Upper lobe of right lung (tissue), 1 donor: ENCODE data around the gene NR2F6. TPM values are rescaled to one million over a fixed set of nuclear protein-coding genes. Genes with fewer than 3 reads are reported as not detected.
A peak's percentile ranks its signal among the peaks of the same experiment; 100 is the strongest.

Experiments
- ATAC-seq: fragments of 200-7000 bp; cut with Tn5 transposase; one replicate; pipeline ENCODE4 v1.9.1; 2020; ENCODE audit warnings: mild to moderate bottlenecking, moderate library complexity
- DNase-seq: peaks from one replicate; pipeline ENCODE4 v3.0.0-alpha.2; 2020
- H3K27ac ChIP-seq: fragments of 200-600 bp; one replicate; pipeline ENCODE4 v1.8.0; 2022
- H3K27me3 ChIP-seq: fragments of 200-600 bp; one replicate; pipeline ENCODE4 v1.8.0; 2022; ENCODE audit warnings: mild to moderate bottlenecking
- H3K36me3 ChIP-seq: fragments of 200-600 bp; one replicate; pipeline ENCODE4 v1.8.0; 2022
- H3K4me1 ChIP-seq: fragments of 200-600 bp; one replicate; pipeline ENCODE4 v1.8.0; 2022
- H3K4me3 ChIP-seq: fragments of 200-600 bp; one replicate; pipeline ENCODE4 v1.8.0; 2022; ENCODE audit warnings: mild to moderate bottlenecking
- H3K9me3 ChIP-seq: fragments of 200-600 bp; one replicate; pipeline ENCODE4 v1.8.0; 2022
- intact Hi-C: fragments of 100-400 bp; cut with DNase I; formaldehyde crosslinking; loops from one replicate; pipeline ENCODE4 v1.11.0; 2022
- total RNA-seq: library from RNA; stranded (reverse); fragmentation: NEBNext Ultra II Directional; extraction: Animal tissue kit (Norgen Biotek cat#: 25700); gene quantifications from one replicate; pipeline ENCODE4 v1.2.1, GENCODE V29; 2021
- TF ChIP-seq, protein P1 (sequence below): fragments of 200-600 bp; IDR thresholded peaks from one replicate; pipeline ENCODE4 v1.8.0; 2022; ENCODE audit warnings: antibody characterized with exemption
- donor health status: DM: no; HTN: yes; CAD: no; lungs with severe emphysema.

NR2F6 gene
- total RNA-seq, 1 donor from 2014 or later, result 41.7 TPM

DNA sequence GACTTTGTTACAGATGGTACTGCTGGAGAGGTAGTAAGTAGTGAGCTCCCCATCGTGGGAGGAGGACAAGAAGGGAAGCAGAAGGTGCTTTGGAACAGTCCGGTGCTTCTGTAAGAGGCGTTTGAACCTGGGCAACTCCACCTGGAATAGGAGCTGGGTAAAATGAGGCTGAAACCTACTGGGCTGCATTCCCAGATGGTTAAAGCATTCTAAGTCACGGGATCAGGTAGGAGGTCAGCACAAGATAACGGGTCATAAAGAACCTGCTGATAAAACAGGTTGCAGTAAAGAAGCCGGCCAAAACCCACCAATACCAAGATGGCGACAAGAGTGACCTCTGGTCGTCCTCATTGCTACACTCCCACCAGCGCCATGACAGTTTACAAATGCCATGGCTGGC, 41.0 kb upstream of the NR2F6 start:
- DNase-seq (no peak), ATAC-seq (no peak)
- Histone ChIP-seq H3K4me1 (peaks cover 11% of the 10 kb centered on the region), H3K36me3 (no peaks in the 10 kb centered on the region), H3K9me3 (no peaks in the 10 kb centered on the region), H3K27me3 (peaks cover 7% of the 10 kb centered on the region), H3K27ac (no peak overlapping the region), H3K4me3 (no peak overlapping the region)
- intact Hi-C loops, result no loop called here
- TF ChIP-seq, protein P1, sequence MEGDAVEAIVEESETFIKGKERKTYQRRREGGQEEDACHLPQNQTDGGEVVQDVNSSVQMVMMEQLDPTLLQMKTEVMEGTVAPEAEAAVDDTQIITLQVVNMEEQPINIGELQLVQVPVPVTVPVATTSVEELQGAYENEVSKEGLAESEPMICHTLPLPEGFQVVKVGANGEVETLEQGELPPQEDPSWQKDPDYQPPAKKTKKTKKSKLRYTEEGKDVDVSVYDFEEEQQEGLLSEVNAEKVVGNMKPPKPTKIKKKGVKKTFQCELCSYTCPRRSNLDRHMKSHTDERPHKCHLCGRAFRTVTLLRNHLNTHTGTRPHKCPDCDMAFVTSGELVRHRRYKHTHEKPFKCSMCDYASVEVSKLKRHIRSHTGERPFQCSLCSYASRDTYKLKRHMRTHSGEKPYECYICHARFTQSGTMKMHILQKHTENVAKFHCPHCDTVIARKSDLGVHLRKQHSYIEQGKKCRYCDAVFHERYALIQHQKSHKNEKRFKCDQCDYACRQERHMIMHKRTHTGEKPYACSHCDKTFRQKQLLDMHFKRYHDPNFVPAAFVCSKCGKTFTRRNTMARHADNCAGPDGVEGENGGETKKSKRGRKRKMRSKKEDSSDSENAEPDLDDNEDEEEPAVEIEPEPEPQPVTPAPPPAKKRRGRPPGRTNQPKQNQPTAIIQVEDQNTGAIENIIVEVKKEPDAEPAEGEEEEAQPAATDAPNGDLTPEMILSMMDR, result no peak

DNA sequence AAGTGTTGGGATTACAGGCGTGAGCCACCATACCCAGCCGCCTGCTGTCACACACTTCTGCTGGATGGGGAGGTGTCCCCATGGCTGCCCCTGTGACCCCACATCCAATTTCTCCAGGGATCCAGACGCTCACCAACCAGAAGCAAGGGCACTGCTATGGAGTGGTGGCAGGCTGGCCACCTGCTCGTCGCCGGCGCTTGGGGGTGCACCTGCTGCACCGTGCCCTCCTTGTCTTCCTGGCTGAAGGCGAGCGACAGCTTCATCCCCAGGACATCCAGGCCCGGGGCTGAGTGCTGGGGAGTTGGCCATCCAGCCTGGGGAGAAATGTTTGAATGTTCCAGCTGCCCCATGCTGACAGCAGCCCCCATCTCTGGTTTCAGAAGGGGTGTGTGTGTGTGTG, 40.5 kb upstream of the NR2F6 start:
- no peak for DNase-seq
- H3K36me3 ChIP-seq, result no peaks in the 10 kb centered on the region
- no peak overlapping the region for H3K27ac ChIP-seq
- no peaks in the 10 kb centered on the region for H3K9me3 ChIP-seq
- TF ChIP-seq, protein P1, result no peak
- H3K27me3 ChIP-seq, result peaks cover 12% of the 10 kb centered on the region
- H3K4me3 ChIP-seq, result no peak overlapping the region
- no peak for ATAC-seq
- intact Hi-C loops, result no loop called here
- H3K4me1 ChIP-seq, result peaks cover 15% of the 10 kb centered on the region

DNA sequence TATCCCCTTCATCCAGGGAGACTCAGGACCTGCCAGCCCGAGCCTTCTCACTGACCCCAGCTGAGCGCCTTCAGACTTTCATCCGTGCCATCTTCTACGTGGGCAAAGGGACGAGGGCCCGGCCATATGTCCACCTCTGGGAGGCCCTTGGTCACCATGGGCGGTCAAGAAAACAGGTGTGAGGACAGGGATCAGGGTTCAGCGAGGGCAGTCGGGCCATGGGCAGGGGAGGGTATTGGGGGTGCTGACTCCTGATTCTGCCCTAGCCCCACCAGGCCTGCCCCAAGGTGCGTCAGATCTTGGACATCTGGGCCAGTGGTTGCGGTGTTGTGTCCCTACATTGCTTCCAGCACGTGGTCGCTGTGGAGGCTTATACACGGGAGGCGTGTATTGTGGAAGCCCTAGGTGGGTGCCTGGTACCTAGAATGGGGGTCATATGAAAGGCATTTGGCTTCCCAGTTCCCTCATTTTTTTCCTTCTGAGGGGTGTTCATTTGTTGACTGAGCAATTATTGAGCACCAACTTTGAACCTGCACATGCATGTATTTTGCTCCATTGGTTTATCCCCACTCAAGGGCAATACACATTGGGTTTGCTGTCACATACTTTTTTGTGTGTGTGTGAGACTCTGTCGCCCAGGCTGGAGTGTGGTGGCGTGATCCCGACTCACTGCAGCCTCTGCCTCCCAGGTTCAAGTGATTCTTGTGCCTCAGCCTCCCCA, 39.9 kb upstream of the NR2F6 start:
- Histone ChIP-seq H3K4me3 (no peak overlapping the region), H3K27me3 (peaks cover 18% of the 10 kb centered on the region), H3K36me3 (no peaks in the 10 kb centered on the region), H3K4me1 (peaks cover 16% of the 10 kb centered on the region), H3K27ac (no peak overlapping the region), H3K9me3 (no peaks in the 10 kb centered on the region)
- DNase-seq, result no peak
- no peak for ATAC-seq
- TF ChIP-seq, protein P1, result no peak
- intact Hi-C loops, result no loop called here

DNA sequence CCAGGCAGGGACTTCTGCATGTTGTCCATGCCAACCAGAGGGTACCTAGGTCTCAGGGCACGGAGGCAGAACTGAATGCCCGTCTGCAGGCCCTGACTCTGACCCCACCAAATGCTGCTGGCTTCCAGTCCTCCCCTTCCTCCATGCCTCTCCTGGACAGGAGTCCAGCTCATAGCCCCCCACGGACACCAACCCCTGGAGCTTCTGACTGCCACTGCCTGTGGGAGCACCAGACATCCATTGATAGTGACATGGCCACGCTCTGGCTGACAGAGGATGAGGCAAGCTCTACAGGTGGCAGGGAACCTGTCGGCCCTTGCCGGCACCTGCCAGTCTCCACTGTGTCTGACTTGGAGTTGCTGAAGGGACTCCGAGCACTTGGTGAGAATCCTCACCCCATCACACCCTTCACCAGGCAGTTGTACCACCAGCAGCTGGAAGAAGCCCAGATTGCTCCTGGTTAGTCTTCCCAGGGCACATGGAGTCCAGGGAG, 37.8 kb upstream of the NR2F6 start:
- no peak overlapping the region for H3K27ac ChIP-seq
- H3K27me3 ChIP-seq, result peaks cover 18% of the 10 kb centered on the region
- H3K36me3 ChIP-seq, result peaks cover 6% of the 10 kb centered on the region
- ATAC-seq (no peak), DNase-seq (no peak)
- H3K9me3 ChIP-seq, result no peaks in the 10 kb centered on the region
- intact Hi-C loops, result loop anchor here (2.0 to 5.0 kb wide), 2 partner anchors 79 to 216 kb away; no protein-coding TSS in a partner anchor
- H3K4me1 ChIP-seq, result peaks cover 16% of the 10 kb centered on the region
- H3K4me3 ChIP-seq, result no peak overlapping the region
- TF ChIP-seq, protein P1, result no peak

DNA sequence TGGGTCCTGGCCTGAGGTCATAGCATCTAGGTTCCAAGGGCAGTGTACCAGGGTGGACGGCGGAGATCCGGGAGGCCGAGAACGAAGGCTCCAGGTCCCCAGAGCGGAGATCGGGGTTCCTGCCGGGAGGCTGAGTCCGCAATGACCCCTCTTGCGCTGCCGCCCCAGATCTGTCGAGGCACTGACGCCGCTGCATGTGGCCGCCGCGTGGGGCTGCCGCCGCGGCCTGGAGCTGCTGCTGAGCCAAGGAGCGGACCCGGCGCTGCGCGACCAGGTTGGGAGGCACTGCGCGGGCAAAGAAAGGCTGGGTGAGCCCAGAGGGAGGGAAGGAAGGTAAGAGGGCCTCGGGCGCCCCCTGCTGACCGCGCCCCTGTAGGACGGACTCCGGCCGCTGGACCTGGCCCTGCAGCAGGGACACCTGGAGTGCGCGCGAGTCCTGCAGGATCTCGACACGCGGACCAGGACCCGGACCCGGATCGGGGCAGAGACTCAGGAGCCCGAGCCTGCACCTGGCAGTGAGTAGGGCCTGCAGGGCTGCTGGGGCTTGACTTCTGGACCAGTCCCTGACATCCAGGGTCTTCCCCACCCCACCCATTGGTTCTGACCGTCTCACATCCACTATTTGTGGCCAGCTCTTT, 36.9 kb upstream of the NR2F6 start:
- Histone ChIP-seq H3K36me3 (peaks cover 7% of the 10 kb centered on the region), H3K9me3 (no peaks in the 10 kb centered on the region), H3K4me1 (peaks cover 16% of the 10 kb centered on the region), H3K27ac (no peak overlapping the region), H3K4me3 (peak overlapping the region; percentile 31), H3K27me3 (peaks cover 18% of the 10 kb centered on the region)
- intact Hi-C loops, result loop anchor here (2.0 to 5.0 kb wide), 2 partner anchors 78 to 215 kb away; no protein-coding TSS in a partner anchor
- TF ChIP-seq, protein P1, result peak; percentile 95
- ATAC-seq (peak; percentile 98), DNase-seq (peak; percentile 92)
